Tibial nerve (tissue), 4 donors: ENCODE results near the gene TXLNB.

ENCODE experiments used
- EP300 ChIP-seq, 2 donors: sonication (generic); formaldehyde crosslinking; IDR thresholded peaks; one replicate each; pipeline ENCODE4 v1.6.1; 2017; ENCODE audit warnings: antibody characterized with exemption in 2 of 2, mild to moderate bottlenecking in 1 of 2
- POLR2A ChIP-seq, 2 donors: fragments of 450-650 bp; IDR thresholded peaks; one replicate each; pipeline ENCODE4 v1.6.1; 2017; ENCODE audit warnings: antibody characterized with exemption in 2 of 2, mild to moderate bottlenecking in 2 of 2, moderate library complexity in 2 of 2
- TF ChIP-seq, protein P1 (sequence below), 5 experiments: fragments of 200-600 bp in 3 of 5; fragments of 450-650 bp in 2 of 5; sonication (generic) in 3 of 5; IDR thresholded peaks; one replicate each; pipeline ENCODE4 v1.5.1; 2016 to 2019; ENCODE audit warnings: antibody characterized with exemption in 5 of 5, mild to moderate bottlenecking in 3 of 5, moderate library complexity in 2 of 5

- TF ChIP-seq, protein P1, sequence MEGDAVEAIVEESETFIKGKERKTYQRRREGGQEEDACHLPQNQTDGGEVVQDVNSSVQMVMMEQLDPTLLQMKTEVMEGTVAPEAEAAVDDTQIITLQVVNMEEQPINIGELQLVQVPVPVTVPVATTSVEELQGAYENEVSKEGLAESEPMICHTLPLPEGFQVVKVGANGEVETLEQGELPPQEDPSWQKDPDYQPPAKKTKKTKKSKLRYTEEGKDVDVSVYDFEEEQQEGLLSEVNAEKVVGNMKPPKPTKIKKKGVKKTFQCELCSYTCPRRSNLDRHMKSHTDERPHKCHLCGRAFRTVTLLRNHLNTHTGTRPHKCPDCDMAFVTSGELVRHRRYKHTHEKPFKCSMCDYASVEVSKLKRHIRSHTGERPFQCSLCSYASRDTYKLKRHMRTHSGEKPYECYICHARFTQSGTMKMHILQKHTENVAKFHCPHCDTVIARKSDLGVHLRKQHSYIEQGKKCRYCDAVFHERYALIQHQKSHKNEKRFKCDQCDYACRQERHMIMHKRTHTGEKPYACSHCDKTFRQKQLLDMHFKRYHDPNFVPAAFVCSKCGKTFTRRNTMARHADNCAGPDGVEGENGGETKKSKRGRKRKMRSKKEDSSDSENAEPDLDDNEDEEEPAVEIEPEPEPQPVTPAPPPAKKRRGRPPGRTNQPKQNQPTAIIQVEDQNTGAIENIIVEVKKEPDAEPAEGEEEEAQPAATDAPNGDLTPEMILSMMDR (IDR thresholded peaks at IDR 0.05), result no peak
- TF ChIP-seq EP300 (IDR thresholded peaks at IDR 0.05) (no peak), POLR2A (IDR thresholded peaks at IDR 0.05) (no peak)
Measured at GRCh38 chr6:139311831-139312230, 20.0 kb upstream of the TXLNB start.
